Esophagus squamous epithelium (tissue), 4 donors: Measurements from ENCODE around the gene PPP2R5E.

Experiments
- CTCF ChIP-seq, 6 experiments: fragments of 450-650 bp in 4 of 6; fragments of 200-600 bp in 2 of 6; sonication (generic) in 2 of 6; IDR thresholded peaks; one replicate each; pipeline ENCODE4 v1.5.1; 2016 to 2019; ENCODE audit warnings: antibody characterized with exemption in 6 of 6, mild to moderate bottlenecking in 4 of 6, moderate library complexity in 4 of 6
- POLR2A ChIP-seq, 4 donors: fragments of 450-650 bp; IDR thresholded peaks; one replicate each; pipeline ENCODE4 v1.6.1; 2017; ENCODE audit warnings: antibody characterized with exemption in 4 of 4, mild to moderate bottlenecking in 4 of 4, moderate library complexity in 3 of 4

- no peak for TF ChIP-seq CTCF (IDR thresholded peaks at IDR 0.05)
- TF ChIP-seq POLR2A (IDR thresholded peaks at IDR 0.05) = no peak
These were observed 70.0 kb downstream of the PPP2R5E start for GRCh38 chr14:63472986-63473788.
